ENCODE data around the gene TFIP11. TPM values are rescaled to one million over a fixed set of nuclear protein-coding genes. Genes with fewer than 3 reads are reported as not detected.

TFIP11 gene
- total and polyA plus RNA-seq, 2 of the 8 experiments (the other 6 are each of a cell fraction or from before 2014, with no cell fraction given) = 18.1 to 28.3 TPM

DNA sequence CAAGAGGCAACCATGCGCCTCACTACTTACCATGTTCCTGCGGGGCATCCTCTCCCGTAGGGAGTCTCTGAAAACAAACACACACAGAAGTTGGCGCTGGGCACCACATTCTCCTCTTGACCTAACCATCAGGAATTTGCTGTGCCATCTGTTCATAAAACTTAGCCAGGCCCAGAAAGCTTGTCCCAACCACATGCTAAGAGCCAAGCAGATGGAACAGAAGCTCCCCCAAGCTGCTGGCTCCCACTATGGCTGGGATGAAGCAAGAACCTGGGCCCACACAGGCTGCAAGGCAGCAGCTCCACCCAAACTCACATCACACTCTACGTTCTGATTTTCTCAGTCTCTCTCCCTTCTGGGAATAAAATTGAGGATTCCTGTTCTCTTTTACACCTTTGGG is 46.1 kb downstream of the TFIP11 start:
- POLR2A ChIA-PET (ENCODE audit: partially characterized antibody) = interaction anchor here (0.7 to 1.5 kb wide), 3 partner anchors 8 to 17 kb away, joined by 3 to 10 read pairs (median 3); partner anchors contain the start of genes HPS4 and SRRD
- no peak for FAIRE-seq

More for the DNA sequence above, 46.1 kb downstream of the TFIP11 start:
- Histone ChIP-seq H3K56ac (replicated peaks; ENCODE audit: insufficient read length, low read depth, low read length) (no peak overlapping the region), H3K36me3 (ENCODE audit: control insufficient read depth in 2 of 4, insufficient read depth in 4 of 4, low read length in 3 of 4) (peaks cover 27 to 71% (median 55%) of the 10 kb centered on the region in 4 experiments), H3K23ac (ENCODE audit: insufficient read length) (no peak overlapping the region), H3K4me2 (ENCODE audit: insufficient read depth in 1 of 2, low read depth in 2 of 2, low read length in 2 of 2) (no peak overlapping the region), H3K9ac (replicated peaks in 1 of 4; ENCODE audit: extremely low read depth in 1 of 4, low read depth in 3 of 4, low read length in 3 of 4) (no peak overlapping the region), H2BK5ac (ENCODE audit: low read depth, low read length) (no peak overlapping the region), H3K79me1 (ENCODE audit: low read depth, low read length) (no peaks in the 10 kb centered on the region), H2BK12ac (ENCODE audit: low read depth, low read length) (no peak overlapping the region), H3K18ac (ENCODE audit: extremely low read depth, low read length) (no peak overlapping the region), H2BK20ac (ENCODE audit: low read length) (no peak overlapping the region), H3K4me3 (ENCODE audit: extremely low read depth in 1 of 4, insufficient read depth in 2 of 4, low read depth in 3 of 4, low read length in 4 of 4) (no peak overlapping the region), H3K27me3 (replicated peaks in 1 of 4; ENCODE audit: control insufficient read depth in 3 of 4, extremely low read depth in 1 of 4, insufficient read depth in 3 of 4, low read length in 3 of 4) (no peaks in the 10 kb centered on the region), H2AK5ac (ENCODE audit: low read depth, low read length) (no peak overlapping the region), H2BK120ac (replicated peaks; ENCODE audit: low read depth, low read length) (no peak overlapping the region), H3K27ac (ENCODE audit: low read depth, low read length) (no peak overlapping the region), H3K9me3 (ENCODE audit: insufficient read depth in 2 of 2, low read depth in 1 of 2, low read length in 1 of 2) (no peaks in the 10 kb centered on the region), H3K79me2 (ENCODE audit: control insufficient read depth in 1 of 2, insufficient read depth in 2 of 2, low read length in 2 of 2) (no peaks in the 10 kb centered on the region), H3K4ac (replicated peaks; ENCODE audit: insufficient read length, low read depth, low read length) (no peak overlapping the region), H4K8ac (ENCODE audit: extremely low read depth, insufficient read depth, low read length) (no peak overlapping the region), H3K14ac (ENCODE audit: insufficient read length) (no peak overlapping the region), H3K4me1 (replicated peaks in 1 of 4; ENCODE audit: control insufficient read depth in 3 of 4, insufficient read depth in 4 of 4, low read length in 3 of 4) (no peaks in the 10 kb centered on the region), H4K91ac (replicated peaks; ENCODE audit: insufficient read length, low read length) (no peak overlapping the region), H4K5ac (ENCODE audit: insufficient read length, low read depth, low read length) (no peak overlapping the region), H2BK15ac (ENCODE audit: low read length) (no peak overlapping the region), H3K23me2 (ENCODE audit: low read depth, low read length) (no peaks in the 10 kb centered on the region), H4K20me1 (replicated peaks in 1 of 2; ENCODE audit: control insufficient read depth in 1 of 2, insufficient read depth in 2 of 2, low read length in 2 of 2) (peaks cover 2 to 5% of the 10 kb centered on the region in 2 experiments), H2AFZ (ENCODE audit: low read length) (no peak overlapping the region)
- no peak for TF ChIP-seq SP4 (IDR thresholded peaks at IDR 0.05; ENCODE audit: low read length)
- TF ChIP-seq, protein P1, sequence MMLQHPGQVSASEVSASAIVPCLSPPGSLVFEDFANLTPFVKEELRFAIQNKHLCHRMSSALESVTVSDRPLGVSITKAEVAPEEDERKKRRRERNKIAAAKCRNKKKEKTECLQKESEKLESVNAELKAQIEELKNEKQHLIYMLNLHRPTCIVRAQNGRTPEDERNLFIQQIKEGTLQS (IDR thresholded peaks at IDR 0.05; ENCODE audit: insufficient read depth, low read depth, low read length) = no peak
- no peak for TF ChIP-seq RFX5 (IDR thresholded peaks at IDR 0.05; ENCODE audit: borderline replicate concordance, low read depth, low read length)
- no peak for TF ChIP-seq GABPA (IDR thresholded peaks at IDR 0.05; ENCODE audit: borderline replicate concordance, insufficient read depth, low read length)
- TF ChIP-seq FOSL1 (IDR thresholded peaks at IDR 0.05; ENCODE audit: insufficient read depth, low read depth, low read length) = no peak
- no peak for TF ChIP-seq POLR2A (IDR thresholded peaks at IDR 0.05; ENCODE audit: control extremely low read depth in 1 of 2, low read depth in 2 of 2, low read length in 2 of 2)
- TF ChIP-seq NANOG (IDR thresholded peaks at IDR 0.05; ENCODE audit: insufficient read depth, low read depth, low read length, poor library complexity, severe bottlenecking) = no peak
- no peak for TF ChIP-seq TBP (IDR thresholded peaks at IDR 0.05; ENCODE audit: low read depth, low read length)
- DNase-seq (ENCODE audit: low read depth in 1 of 2, low spot score in 2 of 2) = no peak
- CTCF ChIA-PET (ENCODE audit: partially characterized antibody) = interaction anchor here (1.0 to 7.8 kb wide), 4 partner anchors 50 to 99 kb away, joined by 4 to 98 read pairs (median 12); no protein-coding TSS in a partner anchor
- WGBS, 2 experiments (ENCODE audit: extremely low coverage in 1 of 2, insufficient coverage in 1 of 2, insufficient read length in 1 of 2, insufficient replicate concordance in 2 of 2, low coverage in 1 of 2, low lambda C conversion rate in 2 of 2, missing lambda C conversion rate in 1 of 2) = 97% methylated on average over 5 of the region's 5 CpGs; no CpG with 5 or more reads in 1 of the 2 experiments
